NCI-H1092 (cell line): ENCODE results near the gene TCF12.

Experiments
- DNase-seq: peaks from one replicate; lab custom pipeline; 2025; lab: John Stamatoyannopoulos, UW

The TCF12 gene

DNA sequence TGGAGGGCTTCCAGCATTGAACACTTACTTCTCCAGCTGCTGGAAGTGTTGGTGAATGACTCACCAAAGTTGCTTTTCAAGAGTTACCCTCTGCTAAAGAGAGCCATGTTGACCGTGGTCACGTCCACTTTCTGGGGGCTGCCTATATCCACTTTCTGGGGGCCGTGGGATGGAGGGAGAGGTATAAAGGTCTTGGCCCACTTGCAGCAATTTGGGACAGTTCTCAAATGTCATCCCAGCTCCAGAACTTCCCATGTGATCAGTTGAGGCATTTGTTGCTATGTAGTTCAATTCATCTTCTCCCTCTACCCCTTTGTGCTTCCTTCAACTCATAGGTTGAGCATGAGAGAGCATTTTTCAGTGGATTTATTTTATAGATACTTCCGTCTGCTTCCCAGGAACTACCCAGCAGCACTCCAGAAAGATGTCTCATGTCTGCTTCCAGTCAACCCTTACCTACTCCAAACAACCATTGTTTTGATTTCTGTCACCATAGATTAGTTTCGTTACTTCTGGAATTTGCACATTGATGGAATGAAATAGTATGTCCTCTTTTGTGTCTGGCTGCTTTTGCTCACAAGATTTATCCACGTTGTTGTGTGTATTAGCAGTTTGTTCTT lies 130.6 kb downstream of the TCF12 start:
- DNase-seq: no peak

DNA sequence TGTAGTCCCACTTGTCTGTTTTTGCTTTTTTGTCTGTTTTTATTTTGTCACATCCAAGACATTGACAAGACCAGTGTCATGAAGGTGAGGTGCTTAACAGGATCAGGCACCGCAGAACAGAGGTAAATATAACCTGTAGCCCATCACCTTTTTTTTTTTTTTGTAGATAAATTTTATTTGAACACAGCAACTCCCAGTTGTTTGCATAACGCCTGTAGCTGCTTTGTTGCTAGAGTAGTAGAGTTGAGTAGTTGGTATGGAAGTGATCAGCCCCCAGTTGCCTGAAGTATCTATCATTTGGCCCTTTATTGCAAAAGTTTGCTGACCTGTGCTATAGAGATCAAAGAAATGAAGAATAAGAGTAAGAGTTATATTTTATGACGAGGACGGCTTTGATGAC lies 135.0 kb downstream of the TCF12 start:
- DNase-seq: no peak

DNA sequence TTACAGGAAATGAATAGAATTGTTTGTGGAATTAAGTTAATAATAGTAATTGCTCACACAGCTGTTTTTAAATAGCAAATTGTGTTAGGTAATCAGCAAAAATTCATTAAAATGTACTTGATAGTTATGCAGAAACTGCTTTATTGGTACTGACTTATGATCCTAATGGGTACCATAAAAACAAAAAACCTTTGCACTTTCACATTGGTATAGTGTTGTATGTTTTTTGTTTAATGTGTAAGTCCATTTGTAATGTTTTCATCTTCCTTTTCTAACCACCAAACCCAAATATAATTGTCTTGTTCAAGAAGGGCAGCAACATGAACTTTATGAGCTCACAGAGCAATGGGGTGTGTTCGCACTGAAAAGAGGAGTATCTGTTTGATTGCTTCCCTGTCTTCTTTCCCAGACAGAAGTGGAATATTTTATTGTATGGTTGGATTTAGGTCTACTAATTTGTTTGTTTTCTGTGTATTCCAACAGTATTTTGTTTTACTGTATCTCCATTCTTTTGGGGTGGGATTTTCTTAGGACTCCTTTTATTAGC lies 135.8 kb downstream of the TCF12 start:
- DNase-seq: no peak

DNA sequence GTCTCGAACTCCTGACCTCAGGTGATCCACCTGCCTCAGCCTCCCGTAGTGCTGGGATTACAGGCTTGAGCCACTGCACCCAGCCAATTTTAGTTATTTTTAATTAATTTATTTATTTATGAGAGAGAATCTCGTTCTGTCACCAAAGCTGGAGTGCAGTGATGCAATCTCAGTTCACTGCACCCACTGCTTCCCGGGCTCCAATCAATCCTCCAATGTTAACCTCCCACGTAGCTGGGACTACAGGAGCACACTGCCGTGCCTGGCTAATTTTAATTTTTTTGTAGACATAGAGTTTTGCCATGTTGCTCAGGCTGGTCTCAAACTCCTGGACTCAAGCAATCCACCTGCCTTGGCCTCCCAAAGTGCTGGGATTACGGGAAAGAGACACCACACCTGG lies 137.9 kb downstream of the TCF12 start:
- DNase-seq: no peak

DNA sequence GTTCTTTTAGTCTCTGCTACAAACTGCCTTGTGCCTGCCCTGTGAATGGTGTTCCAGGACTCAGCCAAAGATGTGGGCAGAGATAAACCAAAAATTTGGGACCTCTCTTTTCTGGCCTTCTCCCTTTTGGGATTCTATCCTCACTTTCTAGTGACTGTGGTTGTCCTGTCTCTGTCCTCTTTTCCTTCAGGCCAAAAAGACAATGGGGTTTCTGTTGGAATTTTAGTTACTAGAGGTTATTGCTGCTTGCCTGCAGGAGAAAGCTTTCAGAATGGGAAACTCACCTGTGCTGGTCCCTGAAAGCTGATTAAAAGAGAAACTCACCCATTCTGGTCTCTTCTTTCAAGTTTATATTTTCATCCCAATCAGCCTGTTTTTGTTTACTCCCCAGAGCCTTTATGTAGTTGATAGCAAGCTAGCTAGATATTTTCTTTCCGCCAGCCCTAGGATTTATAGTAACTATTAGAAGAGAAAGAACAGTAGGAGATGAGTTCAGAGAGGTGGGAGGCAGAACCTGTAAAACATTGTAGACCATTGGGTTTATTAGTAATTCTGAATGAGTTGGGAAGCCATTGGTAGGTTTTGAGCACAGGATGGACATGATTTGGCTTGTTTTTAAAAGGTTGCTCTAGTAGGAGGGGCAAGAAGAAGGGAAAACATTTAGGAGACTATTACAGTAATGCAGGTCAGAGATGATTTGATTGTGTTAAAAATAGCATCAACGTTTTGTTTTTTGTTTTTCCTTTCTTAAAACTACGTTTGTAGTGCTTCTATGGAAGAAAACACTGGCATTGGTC lies 138.9 kb downstream of the TCF12 start:
- DNase-seq: no peak

DNA sequence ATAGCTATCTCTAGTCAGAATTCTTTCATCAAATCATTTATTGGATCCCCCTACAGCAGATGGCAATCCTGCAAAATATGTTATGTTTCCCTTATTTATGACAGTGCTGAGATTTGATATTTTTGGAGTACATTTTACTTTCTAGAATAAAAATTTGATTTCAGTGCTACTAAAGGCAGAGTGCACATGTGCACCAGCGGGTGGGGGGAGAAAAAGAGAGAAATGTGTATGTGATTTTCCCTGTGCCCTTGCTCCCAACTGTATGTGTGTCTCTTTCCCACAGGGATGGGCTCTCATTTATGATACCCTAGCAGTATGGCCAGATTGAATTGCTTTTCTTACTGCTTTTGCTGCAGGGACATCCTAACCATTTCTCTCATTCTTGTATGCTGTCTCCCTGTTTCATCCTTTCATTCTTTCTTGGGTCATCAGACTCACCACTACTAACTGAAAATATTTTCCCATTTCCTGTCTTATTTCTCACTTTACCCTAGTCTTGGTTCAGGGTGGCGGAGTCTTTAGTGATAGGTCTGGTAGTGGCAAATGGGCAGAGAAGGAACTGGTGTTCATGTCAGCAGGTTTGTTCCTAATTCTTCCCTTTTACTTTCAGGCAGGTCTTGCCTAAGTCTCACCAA lies 140.7 kb downstream of the TCF12 start:
- no peak for DNase-seq

DNA sequence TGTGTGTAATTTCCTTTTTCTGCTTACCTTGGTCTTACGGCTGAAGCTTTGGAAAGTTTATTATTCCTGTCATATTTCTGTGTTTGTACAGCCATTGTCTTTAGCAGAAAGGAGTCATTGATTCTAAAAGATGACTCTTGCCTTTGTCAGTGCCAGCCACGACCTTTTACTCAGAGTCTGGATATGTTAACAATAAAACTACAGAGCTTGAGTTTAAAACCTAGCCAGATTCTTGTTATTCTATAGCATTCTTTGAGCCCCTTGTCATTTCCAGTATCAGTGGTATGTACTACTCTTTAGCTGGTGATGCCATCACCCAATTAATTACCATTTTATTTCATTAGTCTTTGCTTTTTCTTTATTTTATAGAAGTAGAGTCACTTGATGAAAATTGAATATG lies 142.4 kb downstream of the TCF12 start:
- no peak for DNase-seq

DNA sequence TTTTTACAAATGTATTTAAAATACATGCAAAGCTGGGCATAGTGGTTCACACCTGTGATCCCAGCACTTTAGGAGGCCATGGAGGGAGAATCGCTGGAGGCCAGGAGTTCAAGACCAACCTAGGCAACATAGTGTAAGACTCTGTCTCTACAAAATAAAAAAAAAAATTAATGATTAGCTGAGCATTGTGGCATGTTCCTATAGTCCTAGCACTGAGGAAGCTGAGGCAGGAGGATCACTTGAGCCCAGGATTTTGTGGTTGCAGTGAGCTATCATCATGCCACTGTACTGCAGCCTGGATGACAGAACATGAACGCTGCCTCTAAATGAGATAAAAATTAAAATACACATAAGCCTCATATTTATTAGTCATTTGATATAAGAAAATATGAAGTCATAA lies 142.8 kb downstream of the TCF12 start:
- no peak for DNase-seq

DNA sequence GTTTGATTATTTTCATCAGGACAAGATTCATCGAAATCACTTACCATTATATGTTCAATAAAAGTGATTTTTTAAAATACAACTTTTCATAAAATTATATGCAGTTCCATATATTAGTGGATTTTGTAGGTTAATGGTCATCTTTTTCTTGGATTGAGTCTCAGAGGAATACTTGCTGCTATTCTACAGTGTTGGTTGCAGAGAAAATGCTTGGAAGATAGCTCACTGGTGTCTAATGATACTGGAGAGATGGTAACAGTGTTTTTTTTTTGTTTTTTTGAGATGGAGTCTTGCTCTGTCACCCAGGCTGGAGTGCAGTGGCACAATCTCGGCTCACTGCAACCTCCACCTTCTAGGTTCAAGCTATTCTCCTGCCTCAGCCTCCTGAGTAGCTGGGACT lies 143.3 kb downstream of the TCF12 start:
- no peak for DNase-seq

DNA sequence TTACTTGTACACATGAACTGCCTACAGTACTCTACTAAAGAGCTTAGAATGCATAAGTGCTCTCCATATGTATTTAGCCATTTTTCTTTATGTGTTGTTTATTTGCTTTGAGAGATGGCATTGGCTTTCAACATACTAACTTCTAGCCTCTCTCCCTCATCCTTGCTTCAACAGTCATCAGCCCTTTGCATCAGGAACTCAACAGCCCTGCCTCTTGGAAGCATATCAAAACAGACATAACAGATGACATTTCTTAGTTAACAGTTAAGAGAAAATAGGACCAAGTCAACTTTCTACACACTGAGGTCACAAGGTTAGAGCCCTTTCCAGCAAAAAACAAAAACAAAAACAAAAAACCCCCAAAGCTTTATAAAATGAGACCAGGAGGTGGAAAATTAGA lies 145.6 kb downstream of the TCF12 start:
- no peak for DNase-seq

DNA sequence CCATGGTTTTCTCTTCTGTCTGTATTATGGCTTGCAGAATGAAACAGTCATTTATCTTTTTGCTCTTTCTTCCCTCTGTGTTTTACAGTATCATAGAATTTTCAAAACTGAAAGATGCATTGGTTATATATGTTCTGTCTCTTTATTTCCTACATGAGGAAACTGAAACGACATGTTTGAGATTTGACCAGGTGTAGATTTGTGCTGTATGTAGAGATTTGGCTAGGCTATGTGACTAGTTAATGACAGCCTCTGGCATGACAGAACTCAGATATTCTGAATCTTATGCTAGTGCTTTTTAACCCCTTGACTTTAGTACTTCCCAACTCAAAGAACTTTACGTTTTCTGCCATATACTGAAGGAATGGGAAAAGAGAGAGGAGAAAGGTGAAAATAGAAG lies 151.0 kb downstream of the TCF12 start:
- DNase-seq: no peak

DNA sequence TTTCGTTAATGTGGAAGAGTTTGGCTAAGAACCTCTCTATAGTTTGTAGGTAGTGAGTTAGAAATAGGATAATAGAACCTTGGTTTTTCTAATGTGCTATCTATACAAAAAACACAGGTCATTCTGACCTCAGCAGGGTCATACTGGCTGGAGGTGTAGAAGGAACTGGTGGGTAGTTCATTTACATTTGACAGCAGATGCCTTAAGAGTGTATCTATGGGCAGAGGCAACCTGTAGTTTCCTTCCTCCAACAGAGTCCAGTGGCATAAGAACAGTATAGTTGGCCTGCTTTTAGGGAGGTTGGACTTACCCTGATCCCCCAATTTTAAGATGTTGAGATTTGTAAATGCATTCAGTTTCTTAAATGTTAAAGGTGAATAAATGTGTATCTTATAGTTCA lies 152.2 kb downstream of the TCF12 start:
- no peak for DNase-seq

DNA sequence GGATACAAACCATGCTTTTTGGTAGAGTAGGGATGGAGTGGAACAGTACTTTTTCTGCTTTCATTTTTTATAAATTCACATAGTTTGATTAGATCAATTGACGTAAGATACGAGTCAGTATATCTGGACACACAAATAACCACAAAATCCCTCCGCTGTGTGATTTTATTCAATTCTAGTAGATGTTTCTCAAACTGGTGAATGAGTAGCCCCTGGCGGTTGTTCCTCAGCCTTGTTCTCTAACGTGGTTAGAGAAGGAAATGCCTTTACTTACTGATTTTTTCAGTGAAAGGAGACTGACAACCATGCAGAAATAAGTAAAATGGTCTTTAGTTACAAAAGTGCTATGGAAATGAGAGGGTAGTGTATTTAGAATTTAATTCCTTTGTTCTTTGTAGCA lies 161.0 kb downstream of the TCF12 start:
- no peak for DNase-seq

DNA sequence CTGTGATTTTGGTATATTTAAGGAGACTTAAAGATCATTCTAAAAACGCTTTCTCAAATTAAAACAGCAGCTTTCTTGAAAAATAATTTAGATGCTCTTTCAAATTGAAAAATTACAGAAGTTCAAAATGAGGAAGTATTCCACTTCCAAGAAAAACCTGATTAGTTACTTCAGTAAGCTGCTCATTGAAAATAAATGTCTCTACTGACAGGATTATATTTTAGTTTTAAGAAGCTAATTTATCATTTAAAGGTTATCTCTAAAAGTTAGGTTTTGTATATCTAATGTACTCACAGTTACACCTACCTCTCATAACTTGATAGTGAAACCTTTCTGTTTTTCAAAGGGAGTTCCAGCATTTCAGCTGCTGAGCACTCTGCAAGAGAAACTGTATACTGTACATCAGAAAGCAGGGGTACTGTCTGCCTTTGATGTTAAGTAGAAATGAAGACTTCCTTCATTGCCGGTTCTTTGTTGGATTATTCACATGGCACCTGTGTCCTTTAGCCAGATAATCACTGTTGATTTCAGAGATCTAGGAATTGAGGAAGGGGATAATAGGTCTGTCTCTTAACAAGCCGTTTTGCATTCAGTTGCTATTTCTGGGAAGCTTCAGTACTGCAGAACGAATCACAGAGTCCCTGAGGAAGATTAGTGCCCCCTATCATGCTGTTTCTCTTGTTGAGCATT lies 161.6 kb downstream of the TCF12 start:
- no peak for DNase-seq

DNA sequence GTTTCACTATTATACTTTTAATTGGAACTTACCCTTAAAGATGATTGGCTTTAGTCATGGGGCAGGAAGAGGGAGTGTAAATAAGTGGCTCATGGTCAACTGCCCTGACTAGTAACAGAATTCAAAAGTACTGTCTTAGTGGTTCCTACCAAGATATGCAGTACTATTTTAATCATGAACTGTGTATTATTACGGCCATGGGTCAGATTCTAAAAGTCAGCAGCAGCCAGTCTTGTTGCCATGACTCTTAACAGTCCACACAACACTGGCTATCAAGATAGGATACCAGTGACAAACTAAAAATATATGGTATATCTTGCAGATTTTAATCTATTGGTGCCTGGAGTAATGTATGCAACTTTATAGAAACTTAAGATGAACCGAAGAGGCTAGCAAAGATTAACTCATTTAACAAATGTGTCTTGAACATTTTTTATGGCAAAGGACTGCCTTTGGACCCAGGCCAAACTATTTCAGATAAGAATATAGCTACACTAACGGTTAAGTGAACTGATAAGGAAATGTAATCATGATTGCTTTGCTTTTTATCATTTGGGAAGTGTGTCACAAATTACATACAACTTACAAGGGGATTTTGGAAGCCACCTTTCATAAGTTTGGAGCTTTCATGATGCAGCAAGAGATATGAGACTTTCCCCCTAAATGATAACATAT lies 163.7 kb downstream of the TCF12 start:
- DNase-seq: no peak

DNA sequence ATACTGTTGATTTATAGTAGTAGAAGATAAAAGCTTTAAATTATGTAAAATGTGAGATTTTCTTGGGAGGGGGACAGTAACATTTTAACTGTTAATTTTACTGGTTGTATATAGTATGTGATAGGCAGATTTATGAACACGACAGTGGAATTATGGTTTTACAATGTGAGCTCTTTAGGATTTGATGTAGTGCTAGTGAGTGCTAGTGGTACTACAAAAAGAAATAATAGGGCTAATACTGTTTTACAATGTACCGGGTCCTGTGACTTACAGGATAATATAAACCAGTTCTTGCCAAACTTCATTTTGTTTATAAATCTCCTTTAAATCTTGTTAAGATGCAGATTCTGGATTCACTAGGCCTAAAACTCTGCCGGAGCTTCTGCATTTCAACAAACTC lies 165.7 kb downstream of the TCF12 start:
- no peak for DNase-seq

DNA sequence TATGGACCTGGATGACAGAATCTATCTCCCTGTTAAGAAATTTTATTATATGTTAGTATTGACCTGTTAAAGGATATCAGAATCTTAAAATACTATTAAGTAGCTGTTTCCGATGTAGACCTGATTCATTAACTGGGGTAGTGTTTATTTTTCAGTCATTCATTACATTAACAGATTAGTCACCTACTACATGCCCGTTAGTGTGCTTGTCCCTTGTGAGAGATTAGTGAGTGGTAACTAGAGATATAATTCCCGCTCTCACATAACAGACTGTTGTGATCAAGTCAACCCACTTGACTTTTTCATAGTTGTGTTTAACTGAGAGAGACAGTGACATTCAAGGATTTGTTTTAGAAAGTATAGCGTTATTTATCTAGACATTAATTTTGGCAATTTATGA lies 166.8 kb downstream of the TCF12 start:
- DNase-seq: no peak

DNA sequence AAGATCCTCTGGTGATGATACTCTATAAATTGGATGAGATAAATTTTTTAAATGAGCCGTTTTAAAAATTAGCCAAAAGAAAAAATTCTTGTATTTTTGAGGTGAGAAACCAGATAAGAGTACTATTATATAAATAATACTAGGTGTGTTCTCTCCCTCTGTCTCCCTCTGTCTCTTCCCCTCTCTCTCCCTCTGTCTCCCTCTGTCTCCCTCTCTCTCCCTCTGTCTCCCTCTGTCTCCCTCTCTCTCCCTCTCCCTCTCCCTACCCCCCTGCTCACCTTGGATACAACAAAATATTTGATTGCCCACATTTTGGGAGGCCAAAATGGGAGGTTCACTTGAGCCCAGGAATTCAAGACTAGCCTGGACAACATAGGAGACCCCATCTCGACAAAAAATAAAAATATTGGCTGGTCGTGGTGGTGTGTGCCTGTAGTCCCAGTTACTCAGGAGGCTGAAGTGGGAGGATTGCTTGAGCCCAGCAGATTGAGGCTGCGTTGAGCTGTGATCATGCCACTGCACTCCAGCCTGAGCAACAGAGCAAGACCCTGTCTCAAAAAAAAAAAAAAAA lies 168.5 kb downstream of the TCF12 start:
- DNase-seq: no peak

DNA sequence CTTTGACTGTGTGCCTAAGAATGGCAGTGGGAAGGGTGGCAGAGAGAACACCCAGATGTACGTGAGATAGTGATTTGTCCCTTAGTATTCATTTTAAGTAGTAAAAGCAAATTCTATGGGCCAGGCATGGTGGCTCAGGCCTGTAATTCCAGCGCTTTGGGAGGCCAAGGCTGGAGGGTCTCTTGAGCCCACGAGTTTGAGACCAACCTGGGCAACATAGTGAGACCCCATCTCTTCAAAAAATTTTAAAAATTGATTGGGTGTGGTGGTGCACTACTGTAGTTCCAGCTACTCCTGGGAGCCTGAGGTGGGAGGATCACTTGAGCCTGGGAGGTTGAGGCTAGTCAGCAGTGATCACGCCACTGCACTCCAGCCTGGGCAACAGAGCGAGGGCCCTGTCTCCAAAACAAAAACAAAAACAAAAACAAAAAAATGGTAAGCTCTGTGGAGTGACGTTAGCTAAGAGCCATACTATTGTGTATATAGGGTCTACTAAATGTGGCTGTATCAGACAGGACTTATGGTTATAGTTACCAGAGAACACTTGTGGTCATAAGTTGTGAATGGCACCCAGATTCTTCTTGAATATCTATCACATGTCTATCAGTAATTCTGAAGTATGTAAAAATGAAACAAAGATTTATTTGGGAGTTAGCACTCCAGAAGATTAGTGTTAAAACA lies 171.5 kb downstream of the TCF12 start:
- no peak for DNase-seq

DNA sequence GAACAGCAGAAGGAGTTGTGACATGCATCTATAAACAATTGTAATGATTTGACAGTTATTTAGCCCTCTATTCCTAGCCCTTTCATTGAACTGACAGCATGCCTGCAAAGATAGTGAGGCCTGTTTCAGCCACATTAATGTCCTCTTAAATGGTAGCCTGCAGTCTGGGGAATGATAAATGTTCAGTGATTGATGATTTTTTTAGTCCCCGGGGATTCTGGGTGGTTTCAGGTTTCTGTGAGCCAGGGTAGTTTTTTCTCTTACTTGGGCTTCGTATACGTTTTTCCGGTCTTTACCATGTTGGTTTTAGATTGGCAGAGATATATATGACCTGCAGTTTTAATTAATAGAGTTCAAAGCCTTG lies 172.0 kb downstream of the TCF12 start:
- no peak for DNase-seq

DNA sequence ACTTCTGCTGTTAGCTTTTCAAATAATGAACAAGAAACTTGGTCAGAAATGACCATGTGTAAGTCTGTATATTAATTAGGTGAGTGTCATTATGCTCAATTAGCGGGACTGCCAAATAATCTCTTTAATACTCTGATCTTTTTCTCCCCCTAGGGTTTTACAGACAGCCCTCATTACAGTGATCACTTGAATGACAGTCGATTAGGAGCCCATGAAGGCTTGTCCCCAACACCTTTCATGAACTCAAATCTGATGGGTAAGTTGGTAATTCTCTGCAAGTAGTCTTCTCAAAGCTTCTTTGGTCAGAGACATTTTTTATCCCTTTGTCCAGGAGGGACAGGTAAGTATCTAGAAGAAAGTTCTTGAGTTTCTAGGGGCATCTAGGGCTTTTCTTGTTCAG lies 173.2 kb downstream of the TCF12 start:
- DNase-seq: no peak
